Measurements from ENCODE around the gene POLN. TPM values are rescaled to one million over a fixed set of nuclear protein-coding genes. Genes with fewer than 3 reads are reported as not detected.
A peak's percentile ranks its signal among the peaks of the same experiment; 100 is the strongest.

The POLN gene
- total RNA-seq, 2 donors from 2014 or later = 2.8 to 2.9 TPM

- no peak overlapping the region for H3K27ac Mint-ChIP-seq
- DNase-seq = no peak
- H3K27me3 Mint-ChIP-seq (ENCODE audit: insufficient read depth) = peaks cover 12% of the 10 kb centered on the region
- no peaks in the 10 kb centered on the region for H3K9me3 Mint-ChIP-seq
- H3K9me3 ChIP-seq (ENCODE audit: control insufficient read depth, low read length) = no peaks in the 10 kb centered on the region
- H3K4me3 Mint-ChIP-seq = no peak overlapping the region
- peaks cover 2% of the 10 kb centered on the region for H3K4me1 Mint-ChIP-seq
- H3K36me3 ChIP-seq (ENCODE audit: control insufficient read depth, insufficient read depth, low read length) = no peaks in the 10 kb centered on the region
- H3K27ac ChIP-seq (ENCODE audit: low read depth, low read length) = no peak overlapping the region
- no peaks in the 10 kb centered on the region for H3K4me1 ChIP-seq (ENCODE audit: control insufficient read depth, insufficient read depth, low read length)
- H3K4me3 ChIP-seq (ENCODE audit: low read length) = no peak overlapping the region
- H3K36me3 Mint-ChIP-seq (ENCODE audit: low read depth) = no peaks in the 10 kb centered on the region
- peaks cover 32% of the 10 kb centered on the region for H3K27me3 ChIP-seq (ENCODE audit: control insufficient read depth, insufficient read depth, low read length, poor library complexity, severe bottlenecking)
- TF ChIP-seq, protein P1, sequence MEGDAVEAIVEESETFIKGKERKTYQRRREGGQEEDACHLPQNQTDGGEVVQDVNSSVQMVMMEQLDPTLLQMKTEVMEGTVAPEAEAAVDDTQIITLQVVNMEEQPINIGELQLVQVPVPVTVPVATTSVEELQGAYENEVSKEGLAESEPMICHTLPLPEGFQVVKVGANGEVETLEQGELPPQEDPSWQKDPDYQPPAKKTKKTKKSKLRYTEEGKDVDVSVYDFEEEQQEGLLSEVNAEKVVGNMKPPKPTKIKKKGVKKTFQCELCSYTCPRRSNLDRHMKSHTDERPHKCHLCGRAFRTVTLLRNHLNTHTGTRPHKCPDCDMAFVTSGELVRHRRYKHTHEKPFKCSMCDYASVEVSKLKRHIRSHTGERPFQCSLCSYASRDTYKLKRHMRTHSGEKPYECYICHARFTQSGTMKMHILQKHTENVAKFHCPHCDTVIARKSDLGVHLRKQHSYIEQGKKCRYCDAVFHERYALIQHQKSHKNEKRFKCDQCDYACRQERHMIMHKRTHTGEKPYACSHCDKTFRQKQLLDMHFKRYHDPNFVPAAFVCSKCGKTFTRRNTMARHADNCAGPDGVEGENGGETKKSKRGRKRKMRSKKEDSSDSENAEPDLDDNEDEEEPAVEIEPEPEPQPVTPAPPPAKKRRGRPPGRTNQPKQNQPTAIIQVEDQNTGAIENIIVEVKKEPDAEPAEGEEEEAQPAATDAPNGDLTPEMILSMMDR (conservative IDR thresholded peaks at IDR 0.05) = no peak
- 89 to 91% methylated on average over 1 of the region's 1 CpG for WGBS, 2 experiments (ENCODE audit: insufficient coverage in 1 of 2, insufficient read length in 1 of 2)
- no peak overlapping the region for H3K9ac ChIP-seq (ENCODE audit: extremely low read depth, low read length, poor library complexity, severe bottlenecking)
These were observed 152.7 kb downstream of the POLN start for GRCh38 chr4:2089222-2089621.

GRCh38 chr4:2087170-2087569 lies 154.8 kb downstream of the POLN start:
- Histone ChIP-seq H3K9ac (ENCODE audit: extremely low read depth, low read length, poor library complexity, severe bottlenecking) (no peak overlapping the region), H3K36me3 (ENCODE audit: control insufficient read depth, insufficient read depth, low read length) (no peaks in the 10 kb centered on the region), H3K4me1 (ENCODE audit: control insufficient read depth, insufficient read depth, low read length) (no peaks in the 10 kb centered on the region), H3K9me3 (ENCODE audit: control insufficient read depth, low read length) (no peaks in the 10 kb centered on the region), H3K27me3 (ENCODE audit: control insufficient read depth, insufficient read depth, low read length, poor library complexity, severe bottlenecking) (peaks cover 23% of the 10 kb centered on the region), H3K27ac (ENCODE audit: low read depth, low read length) (no peak overlapping the region), H3K4me3 (ENCODE audit: low read length) (no peak overlapping the region)
- no peaks in the 10 kb centered on the region for H3K36me3 Mint-ChIP-seq (ENCODE audit: low read depth)
- TF ChIP-seq, protein P1 (conservative IDR thresholded peaks at IDR 0.05) = peak; percentile 57
- H3K27me3 Mint-ChIP-seq (ENCODE audit: insufficient read depth) = peaks cover 7% of the 10 kb centered on the region
- peaks cover 2% of the 10 kb centered on the region for H3K4me1 Mint-ChIP-seq
- H3K9me3 Mint-ChIP-seq = no peaks in the 10 kb centered on the region
- H3K27ac Mint-ChIP-seq = no peak overlapping the region
- no peak overlapping the region for H3K4me3 Mint-ChIP-seq
- DNase-seq = peak; percentile 24

DNA sequence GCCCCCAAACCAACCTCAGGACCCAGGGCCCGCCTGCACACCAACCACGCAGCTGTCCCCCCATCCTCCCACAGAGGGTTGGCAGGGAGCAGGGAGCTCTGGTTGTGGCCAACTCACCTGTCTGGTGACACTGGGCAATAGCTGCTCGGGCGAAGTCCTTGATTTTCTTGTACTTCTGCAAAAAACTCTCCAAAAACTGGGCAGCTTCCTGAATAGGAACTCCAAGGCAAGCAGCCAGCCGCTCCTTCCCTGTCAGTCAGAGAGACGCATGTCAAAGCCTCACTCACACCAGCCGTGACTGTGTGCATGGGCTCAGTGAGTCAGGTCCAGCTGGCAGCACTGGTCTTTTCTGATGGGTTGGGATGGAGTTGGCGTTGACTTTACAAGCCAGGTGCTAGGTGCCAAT lies 156.4 kb downstream of the POLN start:
- no peak overlapping the region for H3K27ac Mint-ChIP-seq
- Histone ChIP-seq H3K9ac (ENCODE audit: extremely low read depth, low read length, poor library complexity, severe bottlenecking) (no peak overlapping the region), H3K36me3 (ENCODE audit: control insufficient read depth, insufficient read depth, low read length) (no peaks in the 10 kb centered on the region), H3K27me3 (ENCODE audit: control insufficient read depth, insufficient read depth, low read length, poor library complexity, severe bottlenecking) (peaks cover 6% of the 10 kb centered on the region), H3K9me3 (ENCODE audit: control insufficient read depth, low read length) (no peaks in the 10 kb centered on the region), H3K27ac (ENCODE audit: low read depth, low read length) (no peak overlapping the region), H3K4me3 (ENCODE audit: low read length) (no peak overlapping the region), H3K4me1 (ENCODE audit: control insufficient read depth, insufficient read depth, low read length) (no peaks in the 10 kb centered on the region)
- no peaks in the 10 kb centered on the region for H3K9me3 Mint-ChIP-seq
- peaks cover 2% of the 10 kb centered on the region for H3K4me1 Mint-ChIP-seq
- H3K36me3 Mint-ChIP-seq (ENCODE audit: low read depth) = no peaks in the 10 kb centered on the region
- peak; percentile 27 for DNase-seq
- TF ChIP-seq, protein P1 (conservative IDR thresholded peaks at IDR 0.05) = no peak
- H3K27me3 Mint-ChIP-seq (ENCODE audit: insufficient read depth) = peaks cover 8% of the 10 kb centered on the region
- H3K4me3 Mint-ChIP-seq = no peak overlapping the region
- WGBS, 2 experiments (ENCODE audit: insufficient coverage in 1 of 2, insufficient read length in 1 of 2) = 94 to 95% methylated on average over 7 to 8 of the region's 8 CpGs

Measured in endodermal cell (in vitro differentiated cells).